ENCODE data around the gene TEX53. TPM values are rescaled to one million over a fixed set of nuclear protein-coding genes. Genes with fewer than 3 reads are reported as not detected.

Gene TEX53
- total RNA-seq, 2 donors from 2014 or later = not detected

GRCh38 chr9:114655689-114656088 is 1.9 kb downstream of the TEX53 start:
- DNase-seq = no peak
- intact Hi-C loops (cut with DNase I) = loop anchor here (2.0 to 10.0 kb wide), 3 partner anchors 221 to 251 kb away; no protein-coding TSS in a partner anchor

DNA sequence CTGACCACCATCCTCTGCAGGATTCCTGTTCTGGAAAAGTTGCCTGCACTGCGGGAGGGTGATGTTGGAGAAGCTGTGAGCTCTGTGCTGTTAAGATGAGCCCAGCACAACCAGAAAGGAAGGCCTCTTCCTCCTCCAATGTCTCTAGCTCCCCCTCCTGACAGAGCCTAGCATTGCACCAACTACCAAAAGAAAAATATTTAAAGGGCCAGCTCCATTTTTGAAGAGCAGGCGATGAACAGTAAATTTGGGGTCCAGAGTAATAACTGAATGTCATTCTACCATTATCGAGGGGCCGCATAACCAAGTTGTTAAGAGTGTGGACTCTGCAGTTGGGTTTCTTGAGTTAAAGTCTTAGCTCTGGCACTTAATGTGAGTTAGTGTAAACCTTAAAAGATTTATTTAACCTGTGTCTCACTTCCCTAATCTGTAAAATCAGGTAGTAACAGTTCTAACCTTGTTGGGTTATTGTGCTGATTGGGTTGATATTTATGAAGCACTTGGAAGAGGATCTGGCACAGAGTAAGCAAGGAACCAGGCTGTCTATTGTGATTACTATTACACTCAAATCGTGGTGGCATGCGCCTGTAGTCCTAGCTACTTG is 3.9 kb downstream of the TEX53 start:
- DNase-seq (peak; percentile 66), ATAC-seq (peak; percentile 82 to 87)
- intact Hi-C loops (cut with DNase I) = loop anchor here (1.0 to 10.0 kb wide), 4 partner anchors 166 to 249 kb away; no protein-coding TSS in a partner anchor

More at GRCh38 chr9:114655689-114656088, 1.9 kb downstream of the TEX53 start:
- no peak for ATAC-seq

GRCh38 chr9:114652776-114653555 is 4.6 kb downstream of the TEX53 start:
- ATAC-seq (peak; percentile 19 to 41), DNase-seq (no peak)
- intact Hi-C loops (cut with DNase I) = loop anchor here (1.0 to 10.0 kb wide), 3 partner anchors 166 to 238 kb away; no protein-coding TSS in a partner anchor

GRCh38 chr9:114643896-114644295 is 13.7 kb downstream of the TEX53 start:
- intact Hi-C loops (cut with DNase I) = no loop called here
- DNase-seq = no peak
- ATAC-seq = no peak

GRCh38 chr9:114643001-114643400 is 14.6 kb downstream of the TEX53 start:
- no peak for DNase-seq
- intact Hi-C loops (cut with DNase I) = no loop called here
- ATAC-seq = no peak

GRCh38 chr9:114641967-114642366 is 15.6 kb downstream of the TEX53 start:
- ATAC-seq = no peak
- intact Hi-C loops (cut with DNase I) = no loop called here
- DNase-seq = no peak

GRCh38 chr9:114638404-114638803 is 19.2 kb downstream of the TEX53 start:
- no peak for ATAC-seq
- no peak for DNase-seq
- intact Hi-C loops (cut with DNase I) = no loop called here

- intact Hi-C loops (cut with DNase I) = no loop called here
- ATAC-seq = no peak
- no peak for DNase-seq
Measured at GRCh38 chr9:114634387-114634786, 23.2 kb downstream of the TEX53 start.

GRCh38 chr9:114633438-114634089 is 24.0 kb downstream of the TEX53 start:
- DNase-seq (no peak), ATAC-seq (no peak)
- intact Hi-C loops (cut with DNase I) = no loop called here

GRCh38 chr9:114631166-114631565 is 26.4 kb downstream of the TEX53 start:
- intact Hi-C loops (cut with DNase I) = no loop called here
- DNase-seq (no peak), ATAC-seq (no peak)

- no peak for DNase-seq
- no peak for ATAC-seq
- intact Hi-C loops (cut with DNase I) = no loop called here
Measured at GRCh38 chr9:114629563-114630090, 28.0 kb downstream of the TEX53 start.

- intact Hi-C loops (cut with DNase I) = no loop called here
- no peak for ATAC-seq
- DNase-seq = no peak
Measured at GRCh38 chr9:114627553-114627952, 30.1 kb downstream of the TEX53 start.

DNA sequence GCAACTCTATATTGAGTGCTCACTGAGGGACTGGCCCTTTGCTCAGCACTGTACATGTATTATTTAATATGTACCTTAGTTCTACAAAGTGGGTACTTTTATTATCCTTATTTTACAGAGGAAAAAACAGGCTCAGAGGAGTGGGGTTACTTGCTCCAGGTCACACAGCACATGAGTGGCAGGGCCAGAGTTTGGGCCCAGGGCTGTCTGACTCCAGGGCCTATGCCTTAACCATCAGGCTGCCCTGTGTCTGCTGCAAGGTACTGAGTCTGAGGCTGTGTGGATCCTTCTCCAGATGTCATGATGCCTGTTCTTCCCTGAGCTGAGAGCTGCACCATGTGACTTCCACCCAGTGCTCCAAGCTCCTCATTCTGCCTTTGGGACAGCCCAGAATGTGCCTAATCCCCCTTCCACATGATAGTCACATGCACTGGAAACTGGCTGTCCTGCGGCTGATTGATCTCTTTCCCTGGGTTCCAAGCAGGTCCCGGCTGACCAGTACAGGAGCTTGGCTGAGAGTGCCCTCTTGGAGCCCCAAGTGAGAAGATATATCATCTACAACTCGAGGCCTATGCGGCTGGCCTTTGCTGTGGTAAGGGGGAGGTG is 31.1 kb downstream of the TEX53 start:
- ATAC-seq = no peak
- intact Hi-C loops (cut with DNase I) = no loop called here

GRCh38 chr9:114624677-114625076 is 32.9 kb downstream of the TEX53 start:
- intact Hi-C loops (cut with DNase I) = no loop called here
- ATAC-seq = no peak
- DNase-seq = no peak

More for the DNA sequence above, 31.1 kb downstream of the TEX53 start:
- no peak for DNase-seq

- peak; percentile 90 to 95 for ATAC-seq
- intact Hi-C loops (cut with DNase I) = no loop called here
- no peak for DNase-seq
Measured at GRCh38 chr9:114621975-114622609, 35.5 kb downstream of the TEX53 start.

GRCh38 chr9:114621561-114621960 is 36.0 kb downstream of the TEX53 start:
- ATAC-seq (peak in 1 of 2 donors; percentile 9), DNase-seq (no peak)
- intact Hi-C loops (cut with DNase I) = no loop called here

- ATAC-seq = no peak
- intact Hi-C loops (cut with DNase I) = loop anchor here in 1 of 2 donors (10.0 kb wide), 1 partner anchor 124 kb away; no protein-coding TSS in a partner anchor
- DNase-seq = peak; percentile 38
Measured at GRCh38 chr9:114619191-114619761, 38.3 kb downstream of the TEX53 start.

All from left cardiac atrium (tissue), 4 donors.